H1 (cell line): ENCODE data around the gene KCNQ1.

Experiments
- ATF2 ChIP-seq: IDR thresholded peaks from 2 replicates; pipeline ENCODE4 v1.6.1; 2012; ENCODE audit warnings: low read length, inconsistent platforms
- CEBPB ChIP-seq: IDR thresholded peaks from 2 replicates; pipeline ENCODE4 v1.6.1; 2012; ENCODE audit warnings: low read depth, low read length
- CHD2 ChIP-seq: IDR thresholded peaks from 2 replicates; pipeline ENCODE4 v1.6.1; 2012; ENCODE audit warnings: low read length, improper control_type of control experiment
- CTCF ChIP-seq, 3 experiments: IDR thresholded peaks; 1 replicate in 2 of 3; 2 replicates in 1 of 3; pipeline versions ENCODE4 v1.5.1 to v1.6.1; 2011; ENCODE audit warnings: low read length in 3 of 3, mild to moderate bottlenecking in 3 of 3, inconsistent platforms in 2 of 3, low read depth in 1 of 3, moderate library complexity in 1 of 3; ENCODE audit not compliant: insufficient read depth in 1 of 3; ENCODE audit errors: control extremely low read depth in 1 of 3
- POLR2A ChIP-seq, 2 experiments: IDR thresholded peaks; 1 replicate in 1 of 2; 2 replicates in 1 of 2; pipeline ENCODE4 v1.6.1; 2011; ENCODE audit warnings: low read depth in 2 of 2, low read length in 2 of 2, mild to moderate bottlenecking in 2 of 2; ENCODE audit errors: control extremely low read depth in 1 of 2
- ZNF274 ChIP-seq: IDR thresholded peaks from 2 replicates; pipeline ENCODE4 v1.7.0; 2012; ENCODE audit warnings: low read length, borderline replicate concordance; ENCODE audit errors: extremely low read depth
- TF ChIP-seq, protein P1 (sequence below): IDR thresholded peaks from 2 replicates; pipeline ENCODE4 v1.6.1; 2012; ENCODE audit warnings: inconsistent platforms

DNA sequence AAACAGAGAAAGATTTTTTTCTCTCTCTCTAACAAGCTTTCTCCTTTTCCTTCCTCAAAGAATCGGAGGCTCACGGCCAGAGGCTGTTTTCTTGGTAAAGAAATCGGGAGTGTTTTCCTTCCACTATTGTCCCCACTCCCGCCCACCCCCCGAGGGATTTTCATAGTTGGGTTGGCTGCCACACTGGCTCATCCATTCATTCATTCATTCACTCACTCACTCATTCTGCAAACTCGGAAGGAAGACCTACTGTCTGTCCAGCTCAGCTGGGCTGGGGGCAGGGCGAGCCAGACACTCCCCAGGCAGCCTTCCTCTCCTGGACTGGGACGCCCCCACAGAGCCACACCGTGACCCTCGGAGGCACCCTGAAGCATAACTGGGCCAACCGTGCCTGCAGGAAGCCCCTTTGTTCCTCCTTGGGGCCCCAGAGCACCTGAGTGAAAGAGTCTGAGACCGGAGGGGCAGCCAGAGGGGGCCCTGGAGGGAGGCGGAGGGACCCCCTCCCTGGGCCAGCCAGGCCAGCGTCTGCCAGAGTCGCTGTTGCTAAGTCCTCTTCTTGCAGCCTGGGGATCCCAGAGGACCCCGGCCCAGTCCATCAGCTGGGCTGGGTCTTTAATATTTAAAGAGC is 423.8 kb downstream of the KCNQ1 start:
- TF ChIP-seq CTCF (IDR thresholded peaks at IDR 0.05; ENCODE audit: control extremely low read depth in 1 of 3, insufficient read depth in 1 of 3, low read depth in 1 of 3, low read length in 3 of 3) (no peak), ZNF274 (no peak), POLR2A (IDR thresholded peaks at IDR 0.05; ENCODE audit: control extremely low read depth in 1 of 2, low read depth in 2 of 2, low read length in 2 of 2) (no peak), ATF2 (no peak), CEBPB (no peak), CHD2 (no peak)
- TF ChIP-seq, protein P1, sequence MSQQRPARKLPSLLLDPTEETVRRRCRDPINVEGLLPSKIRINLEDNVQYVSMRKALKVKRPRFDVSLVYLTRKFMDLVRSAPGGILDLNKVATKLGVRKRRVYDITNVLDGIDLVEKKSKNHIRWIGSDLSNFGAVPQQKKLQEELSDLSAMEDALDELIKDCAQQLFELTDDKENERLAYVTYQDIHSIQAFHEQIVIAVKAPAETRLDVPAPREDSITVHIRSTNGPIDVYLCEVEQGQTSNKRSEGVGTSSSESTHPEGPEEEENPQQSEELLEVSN, result no peak
